Activated T-cell treated with anti-CD3 and anti-CD28 coated beads, Interleukin-2, amount 50 U/mL, for 4 hours (primary cell): Measurements from ENCODE around the gene CASP4. TPM values are rescaled to one million over a fixed set of nuclear protein-coding genes. Genes with fewer than 3 reads are reported as not detected.

Experiments used
- ATAC-seq, 2 donors: fragments of 200-7000 bp; cut with Tn5 transposase; one replicate each; pipeline ENCODE4 v1.10.0; 2021
- DNase-seq: peaks from one replicate; pipeline ENCODE4 v3.0.0-alpha.2; 2020
- H3K27me3 Mint-ChIP-seq: one replicate; pipeline ENCODE4 v1.8.0; 2021; ENCODE audit warnings: low read depth, mixed read lengths
- H3K36me3 Mint-ChIP-seq: one replicate; pipeline ENCODE4 v1.8.0; 2022; ENCODE audit warnings: mixed read lengths; ENCODE audit not compliant: insufficient read depth
- H3K4me1 Mint-ChIP-seq: one replicate; pipeline ENCODE4 v1.8.0; 2021; ENCODE audit warnings: low read depth, mixed read lengths
- H3K4me3 Mint-ChIP-seq: one replicate; pipeline ENCODE4 v1.8.0; 2021; ENCODE audit warnings: mild to moderate bottlenecking, moderate library complexity, mixed read lengths
- H3K9me3 Mint-ChIP-seq: one replicate; pipeline ENCODE4 v1.8.0; 2021; ENCODE audit warnings: mixed read lengths
- total RNA-seq, 3 donors: library from RNA; stranded (reverse); gene quantifications; one replicate each; pipeline ENCODE4 v1.2.1, GENCODE V29; 2021

CASP4 gene
- total RNA-seq, 3 donors from 2014 or later: 46.0 to 64.1 (median 59.1) TPM

DNA sequence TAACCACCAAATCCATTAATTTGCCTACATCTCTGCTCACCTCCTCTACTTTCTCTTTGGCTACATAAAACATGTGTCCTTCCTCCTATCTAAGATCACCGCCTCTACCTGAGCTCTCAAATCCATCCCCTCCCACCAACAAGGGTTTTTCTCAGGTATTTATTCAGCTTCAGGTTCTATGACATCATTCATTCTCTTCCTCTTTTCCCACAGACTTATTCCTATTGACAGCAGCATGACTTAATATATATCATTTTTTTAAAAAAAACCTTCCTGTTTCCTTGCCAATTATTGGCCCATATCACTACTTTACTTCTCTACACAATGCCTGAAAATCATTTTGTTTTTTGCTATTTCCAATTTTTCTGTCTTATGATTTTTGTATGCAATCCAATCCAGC lies 74.5 kb downstream of the CASP4 start:
- no peaks in the 10 kb centered on the region for H3K9me3 Mint-ChIP-seq
- H3K27me3 Mint-ChIP-seq: no peaks in the 10 kb centered on the region
- ATAC-seq (no peak), DNase-seq (no peak)
- peaks cover 16% of the 10 kb centered on the region for H3K4me1 Mint-ChIP-seq
- no peaks in the 10 kb centered on the region for H3K36me3 Mint-ChIP-seq
- H3K4me3 Mint-ChIP-seq: no peak overlapping the region

Other genes starting within 250 kb of the CASP4 start
- gene CASP12, start 70.1 kb downstream of the CASP4 start, total RNA-seq: under 1 TPM in 1 of 3 donors, not detected in 2; 0.23 TPM
- gene CASP5, start 54.6 kb upstream of the CASP4 start, total RNA-seq: not detected
- gene CASP1, start 66.6 kb upstream of the CASP4 start, total RNA-seq: 10 to 100 TPM; 11.5 to 19.0 (median 13.7) TPM
- gene CARD16, start 76.8 kb upstream of the CASP4 start, total RNA-seq: 1 to 10 TPM; 2.7 to 4.7 (median 4.3) TPM
- not detected for gene CARD18, start 171.2 kb upstream of the CASP4 start, total RNA-seq